Left lobe of liver (tissue), 2 donors: ENCODE data around the gene SARDH. TPM values are rescaled to one million over a fixed set of nuclear protein-coding genes. Genes with fewer than 3 reads are reported as not detected.

Experiments
- ATAC-seq: fragments of 200-7000 bp; cut with Tn5 transposase; one replicate; pipeline ENCODE4 v1.9.1; 2020; ENCODE audit warnings: mild to moderate bottlenecking, moderate library complexity
- DNase-seq: peaks from one replicate; pipeline ENCODE4 v3.0.0-alpha.2; 2020; ENCODE audit warnings: low spot score
- total RNA-seq: library from RNA; stranded (reverse); gene quantifications from one replicate; pipeline ENCODE4 v1.2.1, GENCODE V29; 2021
- donor health status: DM: no; HTN: no; CAD: no; lungs with moderate emphysema.
- donor health status: DM: no; HTN: yes; CAD: no.

The SARDH gene
- total RNA-seq, 1 donor from 2014 or later, result 208 TPM

GRCh38 chr9:133734590-133735414, 3.4 kb downstream of the SARDH start:
- no peak for ATAC-seq

GRCh38 chr9:133733796-133734533, 4.2 kb downstream of the SARDH start:
- DNase-seq (peak; percentile 46), ATAC-seq (no peak)

More at GRCh38 chr9:133734590-133735414, 3.4 kb downstream of the SARDH start:
- DNase-seq, result peak; percentile 47

GRCh38 chr9:133733421-133733795, 4.7 kb downstream of the SARDH start:
- ATAC-seq, result no peak
- no peak for DNase-seq

- ATAC-seq, result no peak
- DNase-seq, result peak; percentile 41
Observed at GRCh38 chr9:133732639-133733408, 5.3 kb downstream of the SARDH start.

- DNase-seq, result peak; percentile 72
- peak; percentile 82 for ATAC-seq
Observed at GRCh38 chr9:133731876-133732638, 6.1 kb downstream of the SARDH start.

GRCh38 chr9:133730994-133731715, 7.0 kb downstream of the SARDH start:
- DNase-seq (peak; percentile 44), ATAC-seq (no peak)

- DNase-seq (peak; percentile 39), ATAC-seq (no peak)
Observed at GRCh38 chr9:133729617-133730281, 8.4 kb downstream of the SARDH start.

- no peak for DNase-seq
- no peak for ATAC-seq
Observed at GRCh38 chr9:133728856-133729616, 9.1 kb downstream of the SARDH start.

- ATAC-seq (no peak), DNase-seq (no peak)
Observed at GRCh38 chr9:133727876-133728441, 10.2 kb downstream of the SARDH start.

GRCh38 chr9:133727277-133727875, 10.8 kb downstream of the SARDH start:
- DNase-seq, result peak; percentile 44

GRCh38 chr9:133726401-133727276, 11.5 kb downstream of the SARDH start:
- DNase-seq, result peak; percentile 58
- ATAC-seq, result peak; percentile 77

More at GRCh38 chr9:133727277-133727875, 10.8 kb downstream of the SARDH start:
- ATAC-seq, result peak; percentile 16

GRCh38 chr9:133725886-133726285, 12.3 kb downstream of the SARDH start:
- no peak for ATAC-seq
- DNase-seq, result no peak

- DNase-seq (no peak), ATAC-seq (no peak)
Observed at GRCh38 chr9:133718563-133719315, 19.4 kb downstream of the SARDH start.

- no peak for ATAC-seq
- DNase-seq, result no peak
Observed at GRCh38 chr9:133717113-133718031, 20.8 kb downstream of the SARDH start.

- ATAC-seq (no peak), DNase-seq (no peak)
Observed at GRCh38 chr9:133716564-133717112, 21.5 kb downstream of the SARDH start.
